ENCODE results near the gene BCKDK. TPM values are rescaled to one million over a fixed set of nuclear protein-coding genes. Genes with fewer than 3 reads are reported as not detected.

BCKDK gene
- total RNA-seq, 1 experiment from 2014 or later, result 47.7 TPM

GRCh38 chr16:31083981-31084380 lies 24.2 kb upstream of the BCKDK start:
- H3K4me3 ChIP-seq (ENCODE audit: low read length), result no peak overlapping the region
- TF ChIP-seq CTCF (conservative IDR thresholded peaks at IDR 0.05; ENCODE audit: low read depth, low read length), result no peak
- no peak for TF ChIP-seq EZH2phosphoT487 (IDR thresholded peaks at IDR 0.05; ENCODE audit: borderline replicate concordance, low read length)
- TF ChIP-seq EZH2 (IDR thresholded peaks at IDR 0.05; ENCODE audit: low read length, unreplicated experiment), result no peak
- BruUV-seq (replicated peaks), result no TSS peak
- no peaks in the 10 kb centered on the region for H3K9me3 ChIP-seq (ENCODE audit: low read length)
- intact Hi-C loops (cut with micrococcal nuclease), result no loop called here
- no peaks in the 10 kb centered on the region for H3K4me1 ChIP-seq (ENCODE audit: insufficient read depth, low read length)
- no peaks in the 10 kb centered on the region for H4K20me1 ChIP-seq (ENCODE audit: low read length)
- ATAC-seq (no peak), DNase-seq (no peak)
- H3K27me3 ChIP-seq (ENCODE audit: low read length), result no peaks in the 10 kb centered on the region
- no peaks in the 10 kb centered on the region for H3F3A ChIP-seq (ENCODE audit: low read length, unreplicated experiment)
- H3K79me2 ChIP-seq (ENCODE audit: low read length), result no peaks in the 10 kb centered on the region
- H3K27ac ChIP-seq (ENCODE audit: low read length), result no peak overlapping the region
- no peak overlapping the region for H2AFZ ChIP-seq (ENCODE audit: low read length)
- H3K9me2 ChIP-seq (replicated peaks; ENCODE audit: low read length), result no peaks in the 10 kb centered on the region
- ChIA-PET CTCF (no interaction called here), POLR2A (ENCODE audit: unreplicated experiment) (no interaction called here)
- no peak overlapping the region for H3K4me2 ChIP-seq (ENCODE audit: low read length)
- no peak overlapping the region for H3K9ac ChIP-seq (ENCODE audit: low read length)
- no peaks in the 10 kb centered on the region for H3K36me3 ChIP-seq (ENCODE audit: low read depth, low read length)

GRCh38 chr16:31084584-31085302 lies 23.4 kb upstream of the BCKDK start:
- no peaks in the 10 kb centered on the region for H3K9me3 ChIP-seq (ENCODE audit: low read length)
- H3K79me2 ChIP-seq (ENCODE audit: low read length), result no peaks in the 10 kb centered on the region
- no peak overlapping the region for H3K27ac ChIP-seq (ENCODE audit: low read length)
- no peaks in the 10 kb centered on the region for H3K36me3 ChIP-seq (ENCODE audit: low read depth, low read length)
- H3K4me1 ChIP-seq (ENCODE audit: insufficient read depth, low read length), result no peaks in the 10 kb centered on the region
- no peak overlapping the region for H3K4me3 ChIP-seq (ENCODE audit: low read length)
- ATAC-seq, result no peak
- BruUV-seq (replicated peaks), result no TSS peak
- DNase-seq, result no peak
- TF ChIP-seq EZH2 (IDR thresholded peaks at IDR 0.05; ENCODE audit: low read length, unreplicated experiment) (no peak), CTCF (conservative IDR thresholded peaks at IDR 0.05; ENCODE audit: low read depth, low read length) (no peak), EZH2phosphoT487 (IDR thresholded peaks at IDR 0.05; ENCODE audit: borderline replicate concordance, low read length) (no peak)
- H3K4me2 ChIP-seq (ENCODE audit: low read length), result no peak overlapping the region
- H3F3A ChIP-seq (ENCODE audit: low read length, unreplicated experiment), result no peaks in the 10 kb centered on the region
- no peaks in the 10 kb centered on the region for H3K27me3 ChIP-seq (ENCODE audit: low read length)
- no peaks in the 10 kb centered on the region for H4K20me1 ChIP-seq (ENCODE audit: low read length)
- ChIA-PET CTCF (no interaction called here), POLR2A (ENCODE audit: unreplicated experiment) (no interaction called here)
- H2AFZ ChIP-seq (ENCODE audit: low read length), result no peak overlapping the region
- H3K9me2 ChIP-seq (replicated peaks; ENCODE audit: low read length), result no peaks in the 10 kb centered on the region
- H3K9ac ChIP-seq (ENCODE audit: low read length), result no peak overlapping the region
- intact Hi-C loops (cut with micrococcal nuclease), result no loop called here

- no peak overlapping the region for H3K9ac ChIP-seq (ENCODE audit: low read length)
- no peaks in the 10 kb centered on the region for H4K20me1 ChIP-seq (ENCODE audit: low read length)
- H3K79me2 ChIP-seq (ENCODE audit: low read length), result no peaks in the 10 kb centered on the region
- H3F3A ChIP-seq (ENCODE audit: low read length, unreplicated experiment), result no peaks in the 10 kb centered on the region
- no peaks in the 10 kb centered on the region for H3K9me3 ChIP-seq (ENCODE audit: low read length)
- H3K36me3 ChIP-seq (ENCODE audit: low read depth, low read length), result no peaks in the 10 kb centered on the region
- no peak overlapping the region for H3K4me3 ChIP-seq (ENCODE audit: low read length)
- no peaks in the 10 kb centered on the region for H3K4me1 ChIP-seq (ENCODE audit: insufficient read depth, low read length)
- no peak for DNase-seq
- ChIA-PET POLR2A (ENCODE audit: unreplicated experiment) (no interaction called here), CTCF (no interaction called here)
- TF ChIP-seq EZH2 (IDR thresholded peaks at IDR 0.05; ENCODE audit: low read length, unreplicated experiment) (no peak), CTCF (conservative IDR thresholded peaks at IDR 0.05; ENCODE audit: low read depth, low read length) (no peak), EZH2phosphoT487 (IDR thresholded peaks at IDR 0.05; ENCODE audit: borderline replicate concordance, low read length) (no peak)
- no peak overlapping the region for H3K27ac ChIP-seq (ENCODE audit: low read length)
- no peaks in the 10 kb centered on the region for H3K27me3 ChIP-seq (ENCODE audit: low read length)
- no peak overlapping the region for H2AFZ ChIP-seq (ENCODE audit: low read length)
- intact Hi-C loops (cut with micrococcal nuclease), result no loop called here
- no peak overlapping the region for H3K4me2 ChIP-seq (ENCODE audit: low read length)
- no TSS peak for BruUV-seq (replicated peaks)
- no peak for ATAC-seq
- H3K9me2 ChIP-seq (replicated peaks; ENCODE audit: low read length), result no peaks in the 10 kb centered on the region
Observed at GRCh38 chr16:31085411-31085810, 22.8 kb upstream of the BCKDK start.
